ENCODE measurements around the gene EPHB2.

Gene EPHB2

DNA sequence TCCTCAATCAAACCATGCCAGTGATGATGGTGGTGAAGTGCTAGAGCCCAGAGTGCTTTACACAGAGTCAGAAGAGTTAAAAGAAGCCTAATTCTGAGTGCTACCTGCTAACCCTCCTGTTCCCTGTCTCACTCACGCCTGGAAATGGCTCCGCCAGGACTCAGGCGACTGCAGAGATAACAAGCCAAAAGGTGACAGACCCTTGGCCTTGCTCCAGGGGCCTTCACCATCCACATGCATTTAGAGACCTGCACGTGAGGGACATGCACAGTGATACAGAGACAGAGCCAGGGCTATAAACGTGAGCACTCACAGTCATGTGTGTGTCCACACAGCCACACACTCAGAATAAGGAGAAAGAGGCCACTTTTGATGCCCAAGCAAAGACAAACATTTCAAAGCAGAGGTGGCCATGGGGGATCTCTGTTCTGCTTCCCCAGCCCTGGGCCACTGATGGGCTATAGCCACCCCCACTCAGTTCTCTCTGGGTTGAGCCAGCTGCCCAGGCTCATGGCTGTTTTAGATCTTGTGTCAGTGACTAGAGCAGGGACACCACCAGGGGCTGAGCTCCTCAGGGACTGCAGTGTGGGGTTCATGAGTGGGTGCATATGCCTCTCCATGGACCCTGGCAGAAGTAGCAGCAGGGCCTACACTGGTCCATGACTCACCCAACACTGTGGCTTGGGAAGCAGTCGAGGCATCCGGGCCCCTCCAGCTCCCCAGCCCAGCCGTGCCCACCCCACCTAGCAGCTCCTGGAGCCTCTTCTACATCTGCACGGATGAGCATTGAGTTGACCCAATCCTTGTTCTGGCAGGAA is 117.2 kb downstream of the EPHB2 start:
- DNase-seq (ENCODE audit: extremely low spot score): no peak
- TF ChIP-seq, protein P1, sequence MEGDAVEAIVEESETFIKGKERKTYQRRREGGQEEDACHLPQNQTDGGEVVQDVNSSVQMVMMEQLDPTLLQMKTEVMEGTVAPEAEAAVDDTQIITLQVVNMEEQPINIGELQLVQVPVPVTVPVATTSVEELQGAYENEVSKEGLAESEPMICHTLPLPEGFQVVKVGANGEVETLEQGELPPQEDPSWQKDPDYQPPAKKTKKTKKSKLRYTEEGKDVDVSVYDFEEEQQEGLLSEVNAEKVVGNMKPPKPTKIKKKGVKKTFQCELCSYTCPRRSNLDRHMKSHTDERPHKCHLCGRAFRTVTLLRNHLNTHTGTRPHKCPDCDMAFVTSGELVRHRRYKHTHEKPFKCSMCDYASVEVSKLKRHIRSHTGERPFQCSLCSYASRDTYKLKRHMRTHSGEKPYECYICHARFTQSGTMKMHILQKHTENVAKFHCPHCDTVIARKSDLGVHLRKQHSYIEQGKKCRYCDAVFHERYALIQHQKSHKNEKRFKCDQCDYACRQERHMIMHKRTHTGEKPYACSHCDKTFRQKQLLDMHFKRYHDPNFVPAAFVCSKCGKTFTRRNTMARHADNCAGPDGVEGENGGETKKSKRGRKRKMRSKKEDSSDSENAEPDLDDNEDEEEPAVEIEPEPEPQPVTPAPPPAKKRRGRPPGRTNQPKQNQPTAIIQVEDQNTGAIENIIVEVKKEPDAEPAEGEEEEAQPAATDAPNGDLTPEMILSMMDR (IDR thresholded peaks at IDR 0.05; ENCODE audit: control extremely low read depth, extremely low read depth, low read depth, missing control alignments): no peak
- POLR2A ChIA-PET: no interaction called here
- CTCF ChIA-PET: no interaction called here

DNA sequence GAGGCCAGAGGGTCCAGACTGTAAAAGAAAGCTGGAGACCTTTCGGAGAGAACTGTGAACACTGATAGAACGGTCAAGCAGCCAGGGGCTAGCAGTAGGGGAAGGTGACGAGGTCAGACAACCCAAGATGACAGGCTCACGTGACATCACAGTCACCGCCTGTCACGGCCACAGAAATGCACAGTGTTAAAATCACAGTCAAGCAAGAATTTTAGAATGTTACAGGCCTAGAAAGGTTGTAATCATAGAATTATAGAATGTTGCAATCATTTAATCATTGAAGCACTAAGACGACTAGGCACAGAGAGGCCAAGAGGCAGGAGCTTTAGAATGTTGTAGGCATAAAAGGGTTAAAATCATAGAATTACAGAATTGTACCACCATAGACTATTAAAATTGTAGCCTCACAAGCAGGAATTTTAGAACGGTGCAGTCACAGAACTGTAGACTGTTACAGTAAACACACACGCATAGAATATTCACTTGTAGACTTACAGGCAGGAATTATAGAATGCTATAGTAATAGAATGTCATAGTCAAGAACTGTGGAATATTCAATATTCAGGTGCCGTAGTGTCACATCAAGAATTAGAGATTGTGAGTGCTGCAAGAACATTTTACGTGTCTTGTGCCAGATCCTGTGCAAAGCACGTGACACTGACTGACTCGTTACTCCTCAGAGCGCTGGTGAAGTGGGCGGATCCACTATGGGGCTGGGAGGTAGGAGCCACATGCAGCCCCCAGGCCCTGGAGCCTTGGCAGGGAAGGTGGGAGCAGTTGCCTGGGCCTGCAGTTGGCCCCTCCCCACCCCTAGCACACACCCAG is 118.1 kb downstream of the EPHB2 start:
- DNase-seq (ENCODE audit: extremely low spot score): no peak
- ChIA-PET CTCF (no interaction called here), POLR2A (no interaction called here)
- TF ChIP-seq, protein P1 (IDR thresholded peaks at IDR 0.05; ENCODE audit: control extremely low read depth, extremely low read depth, low read depth, missing control alignments): no peak

DNA sequence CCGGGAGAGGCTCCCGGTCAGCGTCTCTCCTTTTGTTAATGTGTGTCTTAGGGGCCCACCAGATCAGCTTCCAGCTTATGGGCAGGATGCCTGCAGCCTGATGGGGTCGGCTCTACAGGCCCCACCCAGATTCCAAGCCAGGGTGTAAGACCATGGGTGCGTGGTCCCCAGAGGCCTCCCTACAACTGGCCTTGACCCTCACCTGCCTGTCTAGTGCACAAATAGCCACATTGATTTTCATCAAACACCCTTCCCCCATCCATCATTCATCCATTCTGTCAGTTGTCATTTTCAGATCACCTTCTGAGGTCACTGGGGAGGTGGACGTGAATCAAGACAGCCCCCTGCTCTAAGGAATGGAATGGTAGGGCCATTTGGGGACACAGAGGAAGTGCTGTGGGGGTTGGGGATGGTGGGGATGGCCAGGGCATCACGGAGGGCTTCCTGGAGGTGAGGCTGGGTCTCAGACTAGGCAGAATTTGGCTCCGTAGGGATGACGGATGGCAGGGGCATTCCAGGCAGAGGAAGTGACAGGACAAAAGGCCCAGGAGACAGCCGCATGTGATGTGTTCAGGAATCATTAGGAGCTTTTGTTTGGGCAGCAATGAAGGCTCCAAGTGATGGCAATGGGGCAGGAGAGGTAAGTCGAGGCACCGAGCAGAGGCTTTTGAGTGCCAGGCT is 118.8 kb downstream of the EPHB2 start:
- no peak for DNase-seq (ENCODE audit: extremely low spot score)
- ChIA-PET CTCF (no interaction called here), POLR2A (no interaction called here)
- TF ChIP-seq, protein P1 (IDR thresholded peaks at IDR 0.05; ENCODE audit: control extremely low read depth, extremely low read depth, low read depth, missing control alignments): no peak

DNA sequence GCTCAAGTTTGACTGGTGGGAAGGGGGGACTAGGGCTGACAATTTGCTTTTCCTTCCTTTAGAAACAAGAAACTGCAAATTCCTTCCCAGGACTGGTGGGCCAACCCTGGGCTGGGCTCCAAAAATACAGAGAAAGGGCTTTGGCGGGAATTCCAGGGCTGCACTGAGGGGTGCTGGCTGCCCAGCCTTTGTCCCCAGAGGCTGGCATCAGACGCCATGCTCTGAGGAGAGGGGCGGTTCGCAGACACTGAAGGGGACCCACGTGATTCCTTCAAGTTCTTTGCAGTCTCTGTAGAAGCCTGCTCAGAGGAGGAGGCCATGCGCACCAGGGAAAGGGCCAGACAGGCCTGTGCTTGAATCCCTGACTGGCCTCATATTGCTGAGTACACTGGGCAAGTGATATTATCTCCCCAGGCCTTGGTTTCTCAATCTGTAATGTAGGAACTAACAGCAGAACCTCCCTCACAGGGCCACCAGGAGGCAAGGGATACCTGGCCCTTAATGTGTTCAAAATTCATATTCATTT is 119.5 kb downstream of the EPHB2 start:
- DNase-seq (ENCODE audit: extremely low spot score): no peak
- ChIA-PET POLR2A (no interaction called here), CTCF (no interaction called here)
- TF ChIP-seq, protein P1 (IDR thresholded peaks at IDR 0.05; ENCODE audit: control extremely low read depth, extremely low read depth, low read depth, missing control alignments): no peak

- POLR2A ChIA-PET: no interaction called here
- DNase-seq (ENCODE audit: extremely low spot score): no peak
- TF ChIP-seq, protein P1 (IDR thresholded peaks at IDR 0.05; ENCODE audit: control extremely low read depth, extremely low read depth, low read depth, missing control alignments): no peak
- CTCF ChIA-PET: no interaction called here
Measured at GRCh38 chr1:22830757-22831340, 120.2 kb downstream of the EPHB2 start.
